NCI-H1092 (cell line): ENCODE measurements around the gene GMEB1.
"Not testable (repeated sequence)": the region's sequence is repeated elsewhere in the genome, so short reads cannot be mapped to it uniquely, and the experiment has no call there.

Source experiments
- DNase-seq: peaks from one replicate; lab custom pipeline; 2025; lab: John Stamatoyannopoulos, UW

GMEB1 gene

DNA sequence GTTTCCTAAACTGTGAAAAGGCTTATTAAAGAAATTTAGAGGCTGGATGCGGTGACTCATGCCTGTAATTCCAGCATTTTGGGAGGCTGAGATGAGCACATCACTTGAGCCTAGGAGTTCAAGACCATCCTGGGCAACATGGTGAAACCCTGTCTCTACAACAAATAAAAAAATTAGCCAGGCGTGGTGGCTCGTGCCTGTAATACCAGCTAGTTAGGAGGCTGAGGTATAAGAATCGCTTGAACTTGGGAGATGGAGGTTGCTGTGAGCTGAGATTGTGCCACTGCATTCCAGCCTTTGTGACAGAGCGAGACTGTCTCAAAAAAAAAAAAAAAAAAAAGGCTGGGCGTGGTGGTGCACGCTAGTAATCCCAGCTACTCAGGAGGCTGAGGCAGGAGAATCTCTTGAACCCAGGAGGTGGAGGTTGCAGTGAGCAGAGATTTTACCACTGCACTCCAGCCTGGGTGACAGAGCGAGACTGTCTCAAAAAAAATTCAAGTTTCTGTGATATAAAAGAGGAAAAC is 82.2 kb downstream of the GMEB1 start:
- not testable (repeated sequence) for DNase-seq

- DNase-seq: no peak
Observed at GRCh38 chr1:28751315-28752060, 82.9 kb downstream of the GMEB1 start.

- DNase-seq: no peak
Observed at GRCh38 chr1:28755701-28756100, 87.1 kb downstream of the GMEB1 start.

DNA sequence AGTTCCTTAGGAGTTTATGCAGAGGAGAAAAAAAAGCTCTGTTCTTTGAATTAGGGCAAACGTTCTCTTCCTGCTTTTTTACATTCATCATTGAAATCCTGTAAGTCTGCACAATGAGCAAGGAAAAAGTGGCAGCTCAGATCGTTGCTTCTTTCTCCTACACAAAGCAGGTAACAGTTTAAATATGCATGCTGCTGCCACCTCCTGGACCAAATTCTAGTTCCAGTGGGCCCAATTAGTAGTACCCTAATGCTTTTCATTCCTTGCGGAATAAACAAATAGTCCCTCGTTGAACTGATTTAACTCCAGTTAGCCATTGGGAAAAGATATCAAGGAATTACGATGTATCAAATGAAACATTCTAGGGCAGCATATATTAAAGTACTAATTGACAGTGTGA is 88.3 kb downstream of the GMEB1 start:
- no peak for DNase-seq

- DNase-seq: no peak
Observed at GRCh38 chr1:28758420-28758819, 89.8 kb downstream of the GMEB1 start.

GRCh38 chr1:28759257-28759656 is 90.7 kb downstream of the GMEB1 start:
- no peak for DNase-seq

DNA sequence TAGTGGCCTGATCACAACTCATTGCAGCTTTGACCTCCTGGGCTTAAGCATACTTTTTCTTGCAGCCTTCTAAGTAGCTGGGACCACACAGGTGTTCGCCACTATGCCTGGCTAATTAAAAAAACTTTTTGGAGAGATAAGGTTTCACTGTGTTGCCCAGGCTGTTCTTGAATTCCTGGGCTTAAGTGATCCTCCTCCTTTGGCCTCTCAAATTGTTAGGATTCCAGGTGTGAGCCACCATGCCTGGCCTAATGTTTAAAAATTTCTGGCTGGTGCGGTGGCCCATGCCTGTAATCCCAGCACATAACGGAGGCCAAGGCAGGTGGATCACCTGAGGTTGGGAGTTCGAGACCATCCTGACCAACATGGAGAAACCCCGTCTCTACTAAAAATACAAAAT is 92.6 kb downstream of the GMEB1 start:
- DNase-seq: no peak

DNA sequence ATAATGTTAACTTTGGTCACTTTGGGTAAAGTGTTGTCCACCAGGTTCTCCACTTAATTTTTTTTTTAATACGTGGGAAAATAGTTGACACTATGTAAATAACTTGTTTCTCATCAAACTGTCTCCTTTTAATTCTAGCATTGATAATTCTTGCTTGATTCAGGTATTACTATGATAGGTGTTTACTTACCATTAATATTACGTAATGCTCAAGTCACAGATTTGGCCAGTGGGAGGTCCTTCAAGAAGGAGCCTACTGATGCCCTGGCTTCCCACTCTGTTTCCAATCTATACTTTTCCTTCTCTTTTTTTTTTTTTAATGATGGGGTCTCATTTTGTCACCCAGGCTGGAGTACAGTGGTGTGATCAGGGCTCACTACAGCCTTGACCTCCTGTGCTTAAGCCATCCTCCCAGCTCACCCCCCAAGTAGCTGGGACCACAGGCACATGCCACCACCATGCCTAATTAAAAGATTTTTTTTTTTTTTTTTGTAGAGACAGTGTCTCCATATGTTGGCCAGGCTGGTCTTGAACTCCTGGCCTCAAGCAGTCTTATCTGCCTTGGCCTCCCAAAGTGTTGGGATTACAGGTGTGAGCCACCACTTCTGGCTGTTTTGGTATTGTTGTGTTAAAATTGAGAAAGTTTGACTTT is 98.1 kb downstream of the GMEB1 start:
- DNase-seq: no peak
